ENCODE results near the gene CISH. TPM values are rescaled to one million over a fixed set of nuclear protein-coding genes. Genes with fewer than 3 reads are reported as not detected.

The CISH gene
- total RNA-seq, 1 experiment from 2014 or later, result 2.7 TPM

DNA sequence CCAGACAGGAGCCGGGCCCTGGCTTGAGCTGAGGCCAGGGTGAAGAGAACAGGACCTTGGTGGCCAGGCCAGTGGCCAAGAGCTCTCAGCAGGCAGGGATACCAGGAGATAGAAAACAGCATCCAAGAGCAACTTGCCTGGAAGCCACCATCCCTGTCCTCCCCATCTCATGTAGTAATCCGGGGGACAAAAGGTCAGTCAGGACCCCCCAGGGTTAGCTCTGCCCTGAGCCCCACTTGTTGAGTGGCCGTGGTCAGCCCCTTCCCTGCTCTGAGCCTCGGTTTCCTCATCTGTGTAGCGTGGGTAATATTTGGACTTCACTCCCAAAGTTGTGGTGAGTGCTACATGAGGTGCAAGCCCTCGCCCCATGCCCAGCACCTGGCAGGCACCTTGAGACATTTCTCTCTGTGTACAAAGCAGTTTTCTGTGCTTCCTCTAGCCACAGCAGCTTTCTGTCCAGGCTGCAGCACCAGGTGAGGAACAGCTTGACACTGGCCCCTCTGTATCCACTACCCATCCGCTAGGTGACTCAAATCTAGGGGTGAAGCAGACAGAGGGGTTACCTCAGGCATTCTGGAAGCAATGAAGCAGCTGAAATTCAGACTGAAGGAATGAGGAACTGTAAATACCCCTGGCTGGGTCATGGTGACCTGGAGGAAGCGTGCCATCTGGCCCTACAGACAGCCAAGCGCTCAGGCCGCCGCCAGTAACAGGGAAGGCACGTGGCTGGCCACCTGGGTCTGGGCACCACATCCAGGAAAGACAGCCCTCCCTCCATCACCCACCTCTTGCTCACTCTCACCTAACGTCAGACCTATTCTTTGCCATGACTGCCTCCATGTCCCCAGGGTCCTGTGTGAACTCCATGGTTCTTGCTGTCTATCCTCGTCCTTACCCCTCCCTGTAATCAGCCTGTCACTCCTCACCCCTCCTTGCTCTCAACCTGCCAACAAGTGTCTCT lies 6.7 kb downstream of the CISH start:
- H3K4me3 ChIP-seq, result no peak overlapping the region
- peaks cover 9% of the 10 kb centered on the region; the same call in 1 of the 2 replicates for H3F3A ChIP-seq (ENCODE audit: insufficient read depth, low read depth)
- no peaks in the 10 kb centered on the region for H3K27me3 ChIP-seq (ENCODE audit: insufficient read depth, low read depth)
- H3K79me2 ChIP-seq (ENCODE audit: low read depth), result no peaks in the 10 kb centered on the region
- CTCF ChIA-PET, result interaction anchor here (0.7 kb wide), 1 partner anchor 767 kb away, joined by 3 read pairs; no protein-coding TSS in a partner anchor
- peaks cover 50% of the 10 kb centered on the region for H3K4me1 ChIP-seq (replicated peaks; ENCODE audit: insufficient read depth)
- no peaks in the 10 kb centered on the region for H4K20me1 ChIP-seq (ENCODE audit: insufficient read depth)
- POLR2A ChIA-PET (ENCODE audit: unreplicated experiment), result no interaction called here
- TSS peak; percentile 13 for BruUV-seq (replicated peaks)
- TF ChIP-seq, protein P1, sequence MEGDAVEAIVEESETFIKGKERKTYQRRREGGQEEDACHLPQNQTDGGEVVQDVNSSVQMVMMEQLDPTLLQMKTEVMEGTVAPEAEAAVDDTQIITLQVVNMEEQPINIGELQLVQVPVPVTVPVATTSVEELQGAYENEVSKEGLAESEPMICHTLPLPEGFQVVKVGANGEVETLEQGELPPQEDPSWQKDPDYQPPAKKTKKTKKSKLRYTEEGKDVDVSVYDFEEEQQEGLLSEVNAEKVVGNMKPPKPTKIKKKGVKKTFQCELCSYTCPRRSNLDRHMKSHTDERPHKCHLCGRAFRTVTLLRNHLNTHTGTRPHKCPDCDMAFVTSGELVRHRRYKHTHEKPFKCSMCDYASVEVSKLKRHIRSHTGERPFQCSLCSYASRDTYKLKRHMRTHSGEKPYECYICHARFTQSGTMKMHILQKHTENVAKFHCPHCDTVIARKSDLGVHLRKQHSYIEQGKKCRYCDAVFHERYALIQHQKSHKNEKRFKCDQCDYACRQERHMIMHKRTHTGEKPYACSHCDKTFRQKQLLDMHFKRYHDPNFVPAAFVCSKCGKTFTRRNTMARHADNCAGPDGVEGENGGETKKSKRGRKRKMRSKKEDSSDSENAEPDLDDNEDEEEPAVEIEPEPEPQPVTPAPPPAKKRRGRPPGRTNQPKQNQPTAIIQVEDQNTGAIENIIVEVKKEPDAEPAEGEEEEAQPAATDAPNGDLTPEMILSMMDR (conservative IDR thresholded peaks at IDR 0.05), result no peak
- TF ChIP-seq EZH2 (IDR thresholded peaks at IDR 0.05; ENCODE audit: low read depth), result no peak
- no peaks in the 10 kb centered on the region for H3K9me3 ChIP-seq (ENCODE audit: insufficient read depth, low read depth)
- no peaks in the 10 kb centered on the region for H3K9me2 ChIP-seq (ENCODE audit: insufficient read depth)
- H3K4me2 ChIP-seq, result peak overlapping the region; percentile 33
- H2AFZ ChIP-seq, result no peak overlapping the region
- H3K36me3 ChIP-seq (ENCODE audit: low read depth), result no peaks in the 10 kb centered on the region
- H3K27ac ChIP-seq, result peak overlapping the region; percentile 32; the same call in 1 of the 2 replicates
- intact Hi-C loops (cut with micrococcal nuclease; ENCODE audit: unreplicated experiment), result loop anchor here (2.0 kb wide), 1 partner anchor 340 kb away; no protein-coding TSS in a partner anchor
- peak; percentile 74 to 89 for DNase-seq

DNA sequence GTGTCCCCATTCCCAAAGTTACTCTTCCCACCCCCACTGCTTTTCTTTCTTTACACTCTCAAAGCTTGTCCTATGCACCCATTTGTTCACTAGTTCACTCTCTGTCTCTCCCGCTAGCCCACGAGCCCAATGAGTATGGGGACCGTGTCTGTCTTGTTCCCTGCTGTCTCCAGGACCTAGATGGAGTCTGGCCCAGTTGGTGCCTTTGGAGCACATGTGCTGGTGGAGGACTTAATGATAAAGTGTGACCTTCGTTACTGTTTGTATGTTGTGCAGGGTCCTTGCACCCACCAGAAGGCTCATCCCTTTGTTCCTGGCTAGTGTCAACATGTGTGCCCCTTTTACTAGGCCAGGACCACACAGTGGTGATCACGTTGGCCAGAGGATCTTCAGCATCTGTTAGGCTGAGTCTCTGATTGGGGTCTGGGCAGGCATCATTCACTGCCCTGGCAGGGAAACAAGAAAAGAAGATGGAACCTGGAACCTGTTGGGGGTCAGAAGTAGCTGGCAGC lies 7.4 kb downstream of the CISH start:
- ChIA-PET POLR2A (ENCODE audit: unreplicated experiment) (no interaction called here), CTCF (interaction anchor here (0.7 kb wide), 1 partner anchor 767 kb away, joined by 3 read pairs; no protein-coding TSS in a partner anchor)
- intact Hi-C loops (cut with micrococcal nuclease; ENCODE audit: unreplicated experiment), result loop anchor here (2.0 kb wide), 1 partner anchor 339 kb away; no protein-coding TSS in a partner anchor
- Histone ChIP-seq H3K79me2 (ENCODE audit: low read depth) (no peaks in the 10 kb centered on the region), H3F3A (ENCODE audit: insufficient read depth, low read depth) (peaks cover 9% of the 10 kb centered on the region; the same call in 1 of the 2 replicates), H3K9me3 (ENCODE audit: insufficient read depth, low read depth) (no peaks in the 10 kb centered on the region), H3K27me3 (ENCODE audit: insufficient read depth, low read depth) (no peaks in the 10 kb centered on the region), H3K4me3 (no peak overlapping the region), H3K27ac (no peak overlapping the region), H3K4me1 (replicated peaks; ENCODE audit: insufficient read depth) (peaks cover 50% of the 10 kb centered on the region), H3K36me3 (ENCODE audit: low read depth) (no peaks in the 10 kb centered on the region), H3K9me2 (ENCODE audit: insufficient read depth) (no peaks in the 10 kb centered on the region), H3K4me2 (no peak overlapping the region), H2AFZ (no peak overlapping the region), H4K20me1 (ENCODE audit: insufficient read depth) (no peaks in the 10 kb centered on the region)
- DNase-seq, result no peak
- BruUV-seq (replicated peaks), result no TSS peak
- no peak for TF ChIP-seq EZH2 (IDR thresholded peaks at IDR 0.05; ENCODE audit: low read depth)
- TF ChIP-seq, protein P1 (conservative IDR thresholded peaks at IDR 0.05), result no peak

DNA sequence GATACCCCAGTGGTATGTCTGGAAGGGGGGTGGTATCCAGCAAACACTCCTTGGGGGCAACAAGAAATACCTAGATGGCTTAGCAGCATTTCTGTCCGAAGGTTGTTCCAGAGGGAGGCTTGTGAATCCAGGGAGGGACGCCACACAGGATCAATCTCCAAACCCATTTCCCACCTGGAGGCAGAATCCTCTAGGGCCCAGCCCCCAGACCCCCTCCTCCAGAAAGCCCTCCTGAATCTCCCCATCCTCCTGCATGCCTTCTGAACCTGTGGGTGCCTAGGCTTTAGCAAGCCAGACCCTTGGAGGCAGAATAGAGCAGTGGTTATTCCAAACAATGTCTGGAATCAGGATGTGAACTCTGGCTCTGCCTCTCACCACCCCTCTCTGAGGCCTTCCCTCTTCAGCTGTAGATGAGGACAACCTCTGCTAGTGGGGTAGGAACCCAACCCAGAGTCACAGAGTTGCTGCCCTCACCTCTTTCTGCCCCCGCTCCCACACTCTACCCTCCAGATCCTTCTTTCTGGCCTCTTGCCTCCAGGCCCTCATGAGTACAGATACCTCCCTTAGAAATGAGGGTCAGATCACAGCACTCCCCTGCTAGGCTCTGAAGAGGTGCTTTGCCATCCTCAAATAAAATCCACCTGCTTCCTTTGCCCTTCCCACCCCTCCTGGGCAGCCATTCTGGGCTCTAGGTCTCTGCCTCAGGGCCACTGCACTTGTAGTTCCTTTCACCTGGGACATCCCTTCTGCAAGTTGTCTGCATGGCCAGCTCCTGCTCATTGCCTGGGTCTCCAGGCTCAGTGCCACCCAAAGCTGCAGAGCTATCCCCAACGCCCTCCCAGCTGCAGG lies 8.1 kb downstream of the CISH start:
- no peaks in the 10 kb centered on the region for H4K20me1 ChIP-seq (ENCODE audit: insufficient read depth)
- no peak for DNase-seq
- H2AFZ ChIP-seq, result no peak overlapping the region
- H3K4me3 ChIP-seq, result no peak overlapping the region
- BruUV-seq (replicated peaks), result no TSS peak
- H3K79me2 ChIP-seq (ENCODE audit: low read depth), result no peaks in the 10 kb centered on the region
- H3K27me3 ChIP-seq (ENCODE audit: insufficient read depth, low read depth), result no peaks in the 10 kb centered on the region
- peak overlapping the region; percentile 42; the same call in 1 of the 2 replicates for H3K4me2 ChIP-seq
- H3F3A ChIP-seq (ENCODE audit: insufficient read depth, low read depth), result peaks cover 9% of the 10 kb centered on the region; the same call in 1 of the 2 replicates
- ChIA-PET CTCF (interaction anchor here (0.9 kb wide), 1 partner anchor 37 kb away, joined by 3 read pairs; no protein-coding TSS in a partner anchor), POLR2A (ENCODE audit: unreplicated experiment) (no interaction called here)
- intact Hi-C loops (cut with micrococcal nuclease; ENCODE audit: unreplicated experiment), result loop anchor here (2.0 kb wide), 1 partner anchor 339 kb away; no protein-coding TSS in a partner anchor
- no peaks in the 10 kb centered on the region for H3K9me2 ChIP-seq (ENCODE audit: insufficient read depth)
- H3K27ac ChIP-seq, result no peak overlapping the region
- H3K9me3 ChIP-seq (ENCODE audit: insufficient read depth, low read depth), result no peaks in the 10 kb centered on the region
- no peaks in the 10 kb centered on the region for H3K36me3 ChIP-seq (ENCODE audit: low read depth)
- H3K4me1 ChIP-seq (replicated peaks; ENCODE audit: insufficient read depth), result peaks cover 50% of the 10 kb centered on the region
- no peak for TF ChIP-seq EZH2 (IDR thresholded peaks at IDR 0.05; ENCODE audit: low read depth)
- TF ChIP-seq, protein P1 (conservative IDR thresholded peaks at IDR 0.05), result no peak
